Activated T-cell treated with anti-CD3 and anti-CD28 coated beads, Interleukin-2, amount 50 U/mL, for 4 hours (primary cell): Measurements from ENCODE around the gene MMS19. TPM values are rescaled to one million over a fixed set of nuclear protein-coding genes. Genes with fewer than 3 reads are reported as not detected.

Source experiments
- ATAC-seq, 2 donors: fragments of 200-7000 bp; cut with Tn5 transposase; one replicate each; pipeline ENCODE4 v1.10.0; 2021
- DNase-seq: peaks from one replicate; pipeline ENCODE4 v3.0.0-alpha.2; 2020
- H3K27me3 Mint-ChIP-seq: one replicate; pipeline ENCODE4 v1.8.0; 2021; ENCODE audit warnings: low read depth, mixed read lengths
- H3K36me3 Mint-ChIP-seq: one replicate; pipeline ENCODE4 v1.8.0; 2022; ENCODE audit warnings: mixed read lengths; ENCODE audit not compliant: insufficient read depth
- H3K4me1 Mint-ChIP-seq: one replicate; pipeline ENCODE4 v1.8.0; 2021; ENCODE audit warnings: low read depth, mixed read lengths
- H3K4me3 Mint-ChIP-seq: one replicate; pipeline ENCODE4 v1.8.0; 2021; ENCODE audit warnings: mild to moderate bottlenecking, moderate library complexity, mixed read lengths
- H3K9me3 Mint-ChIP-seq: one replicate; pipeline ENCODE4 v1.8.0; 2021; ENCODE audit warnings: mixed read lengths
- total RNA-seq, 3 donors: library from RNA; stranded (reverse); gene quantifications; one replicate each; pipeline ENCODE4 v1.2.1, GENCODE V29; 2021

MMS19 gene
- total RNA-seq, 3 donors from 2014 or later = 77.3 to 87.5 (median 83.4) TPM

DNA sequence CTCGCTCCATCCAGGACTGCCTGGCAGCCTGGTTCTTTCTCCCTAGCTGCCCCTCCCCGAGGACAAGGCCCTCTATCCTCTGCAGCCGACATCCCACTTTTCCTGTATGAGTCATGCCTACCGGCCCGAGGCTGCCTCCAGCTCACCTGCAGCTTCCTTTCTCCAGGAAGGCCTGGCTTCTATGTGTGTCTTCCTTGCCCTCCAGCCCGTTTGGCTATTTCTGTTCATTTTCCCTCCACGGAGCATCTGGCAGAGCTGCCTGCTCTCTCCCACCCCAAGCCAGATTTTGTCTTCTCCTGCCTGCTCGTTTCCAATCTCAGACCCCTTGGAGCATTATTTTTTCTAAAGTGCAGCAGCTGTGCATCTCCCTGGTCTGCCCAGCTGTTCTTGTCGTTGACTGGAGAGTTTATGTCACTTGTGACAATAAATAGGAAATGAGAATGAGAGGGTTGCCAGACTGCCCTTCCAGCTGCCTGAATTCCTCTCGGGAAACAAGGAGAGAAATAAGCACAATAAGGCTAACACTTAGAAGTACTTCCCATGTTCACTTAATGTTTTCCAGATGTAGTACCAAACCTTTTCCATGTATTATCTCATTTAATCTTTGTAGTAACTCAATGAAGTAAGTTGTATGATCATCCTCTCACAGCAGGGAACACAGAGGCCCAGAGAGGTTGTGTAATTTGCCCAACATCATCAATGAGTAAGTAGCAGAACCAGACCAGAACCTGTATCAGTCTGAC is 20.2 kb upstream of the MMS19 start:
- H3K9me3 Mint-ChIP-seq = no peaks in the 10 kb centered on the region
- H3K4me1 Mint-ChIP-seq = no peaks in the 10 kb centered on the region
- no peak overlapping the region for H3K4me3 Mint-ChIP-seq
- no peak for DNase-seq
- no peak for ATAC-seq
- no peaks in the 10 kb centered on the region for H3K36me3 Mint-ChIP-seq
- peaks cover 7% of the 10 kb centered on the region for H3K27me3 Mint-ChIP-seq

DNA sequence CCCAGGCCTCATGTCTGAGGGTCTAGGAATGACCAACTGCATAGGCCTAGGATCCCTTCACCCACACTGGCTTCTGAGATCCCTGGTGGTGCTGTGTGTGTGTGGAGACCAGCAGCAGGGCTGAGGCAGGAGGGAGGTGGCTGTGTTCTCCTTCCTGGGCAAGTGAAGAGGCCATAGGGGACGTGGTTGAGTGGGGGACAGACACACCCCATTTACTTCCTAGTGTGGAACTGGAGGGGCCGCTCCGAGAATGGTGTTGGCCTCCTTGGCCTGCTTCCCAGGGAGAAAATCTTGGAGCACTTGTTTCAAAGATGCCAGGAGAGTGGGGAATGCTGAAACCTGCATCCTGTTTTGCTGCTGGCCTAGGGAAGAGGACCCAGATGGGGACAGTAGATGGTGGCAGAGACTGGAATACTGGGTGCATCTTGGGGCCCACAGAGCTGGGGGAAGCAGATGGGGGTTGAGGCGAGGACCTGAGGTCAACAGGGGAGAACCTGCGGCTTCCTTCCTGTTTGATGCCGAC is 19.6 kb upstream of the MMS19 start:
- no peak for ATAC-seq
- Mint-ChIP-seq H3K9me3 (no peaks in the 10 kb centered on the region), H3K36me3 (no peaks in the 10 kb centered on the region), H3K4me1 (no peaks in the 10 kb centered on the region), H3K27me3 (peaks cover 7% of the 10 kb centered on the region), H3K4me3 (no peak overlapping the region)
- DNase-seq = no peak

DNA sequence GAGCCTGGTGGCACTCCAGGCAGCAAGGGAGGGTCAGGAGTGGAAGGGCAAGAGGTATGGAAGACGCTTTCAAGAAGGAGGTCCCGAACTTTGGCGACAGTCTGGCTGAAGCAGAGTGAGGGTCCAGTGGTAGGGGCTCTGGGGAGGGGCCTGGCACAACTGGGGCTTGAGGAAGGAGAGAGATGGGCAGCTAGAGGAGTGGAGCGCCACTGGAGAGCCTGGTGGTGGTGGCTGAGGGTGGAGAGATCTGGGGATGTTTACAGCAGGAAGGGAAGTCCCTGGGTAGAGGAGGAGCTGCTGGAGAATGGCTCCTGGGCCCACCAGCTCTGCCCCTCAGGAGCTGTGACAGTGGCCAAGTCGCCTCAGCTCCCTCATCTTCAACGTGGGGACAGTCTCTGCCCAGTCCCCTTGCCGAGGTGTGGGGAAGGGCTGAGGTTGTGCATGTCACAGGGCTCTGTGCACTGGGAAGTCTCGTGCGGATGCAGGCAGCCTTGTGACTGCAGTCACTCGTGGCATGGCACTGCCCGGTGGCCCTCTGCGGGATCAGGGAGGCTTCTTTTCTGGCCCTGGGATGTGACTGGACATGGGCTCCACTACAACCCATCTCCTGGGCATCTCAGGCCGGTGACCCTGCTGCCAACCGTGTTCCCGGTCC is 19.0 kb upstream of the MMS19 start:
- no peaks in the 10 kb centered on the region for H3K4me1 Mint-ChIP-seq

DNA sequence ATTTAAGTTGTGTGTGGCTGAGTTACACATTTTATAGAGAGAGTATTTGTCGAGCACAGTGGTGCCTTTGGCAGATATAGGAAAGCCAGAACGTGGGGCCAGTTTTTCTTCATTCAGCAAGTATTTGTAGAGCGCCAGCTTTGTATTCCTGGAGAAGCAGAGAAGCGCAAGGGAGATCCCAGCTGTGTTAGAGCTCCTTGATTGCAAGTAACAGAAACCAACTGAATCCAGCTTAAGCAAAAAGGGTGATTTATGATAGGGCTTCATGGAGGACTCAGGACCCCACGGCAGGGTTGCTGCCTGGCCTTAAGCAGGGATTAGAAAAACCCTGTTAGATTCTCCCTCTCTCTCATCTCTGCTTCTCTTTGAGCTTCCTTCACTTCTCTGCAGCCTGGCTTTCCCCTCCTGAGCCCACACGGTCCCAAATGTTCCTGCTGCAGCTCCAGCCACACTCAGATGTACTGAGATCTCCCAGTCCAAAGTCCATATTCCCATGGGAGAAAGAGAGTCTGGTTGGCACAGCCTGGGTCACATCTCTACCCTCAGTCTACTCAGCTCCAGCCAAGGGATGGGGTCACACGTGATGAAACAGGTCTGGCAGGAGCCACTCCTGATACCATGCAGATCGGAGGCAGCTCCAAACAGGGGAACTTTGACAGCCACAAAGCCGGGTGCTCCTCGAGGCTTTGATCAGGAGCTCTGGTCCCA is 17.2 kb upstream of the MMS19 start:
- Mint-ChIP-seq H3K4me1 (no peaks in the 10 kb centered on the region), H3K27me3 (peaks cover 7% of the 10 kb centered on the region), H3K9me3 (no peaks in the 10 kb centered on the region), H3K4me3 (no peak overlapping the region), H3K36me3 (no peaks in the 10 kb centered on the region)
- ATAC-seq (no peak), DNase-seq (no peak)

More for the DNA sequence above, 19.0 kb upstream of the MMS19 start:
- Mint-ChIP-seq H3K27me3 (peaks cover 7% of the 10 kb centered on the region), H3K4me3 (no peak overlapping the region), H3K9me3 (no peaks in the 10 kb centered on the region), H3K36me3 (no peaks in the 10 kb centered on the region)
- DNase-seq (no peak), ATAC-seq (no peak)

DNA sequence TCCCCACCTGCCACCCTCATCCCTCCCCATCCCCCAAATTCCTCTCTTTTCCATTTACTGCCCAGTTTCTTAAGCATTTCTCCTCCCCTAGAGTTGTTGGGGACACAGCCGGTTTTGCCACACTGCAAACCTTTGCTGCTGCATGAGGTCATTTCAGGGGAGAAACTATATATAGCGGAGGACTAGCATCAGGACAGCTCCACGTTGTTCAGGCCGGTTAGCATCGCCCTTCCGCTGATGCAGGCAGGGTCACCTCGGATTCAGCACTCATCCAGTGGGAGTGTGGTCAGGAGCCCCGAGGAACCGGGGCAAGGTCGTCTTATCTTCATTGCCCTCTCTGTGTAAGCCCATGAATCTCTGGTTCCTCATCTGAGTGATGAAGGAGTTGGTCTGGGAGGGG is 16.1 kb upstream of the MMS19 start:
- H3K9me3 Mint-ChIP-seq = no peaks in the 10 kb centered on the region
- no peak overlapping the region for H3K4me3 Mint-ChIP-seq
- H3K36me3 Mint-ChIP-seq = no peaks in the 10 kb centered on the region
- ATAC-seq = no peak
- no peaks in the 10 kb centered on the region for H3K4me1 Mint-ChIP-seq
- DNase-seq = no peak
- peaks cover 7% of the 10 kb centered on the region for H3K27me3 Mint-ChIP-seq

DNA sequence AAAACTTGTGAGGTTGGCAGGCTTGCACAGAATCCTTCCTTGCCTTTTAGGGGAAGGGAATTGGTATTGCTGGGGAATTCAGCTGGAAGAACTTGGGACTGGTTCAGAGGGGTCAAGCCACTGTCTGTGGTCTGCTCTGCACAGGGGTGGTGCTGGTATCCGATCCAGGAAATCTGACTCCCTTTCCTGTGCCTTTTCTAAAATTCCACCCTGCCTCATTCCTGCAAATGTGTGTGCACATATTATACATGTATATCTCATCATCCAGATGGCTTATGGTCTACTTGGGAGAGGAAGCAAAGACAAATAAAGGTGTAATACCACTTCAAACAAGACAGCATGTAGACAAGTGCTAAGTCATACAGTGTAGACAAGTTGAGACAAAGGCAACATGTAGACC is 14.8 kb upstream of the MMS19 start:
- Mint-ChIP-seq H3K27me3 (peaks cover 7% of the 10 kb centered on the region), H3K36me3 (no peaks in the 10 kb centered on the region), H3K4me3 (no peak overlapping the region), H3K4me1 (no peaks in the 10 kb centered on the region), H3K9me3 (no peaks in the 10 kb centered on the region)
- DNase-seq (no peak), ATAC-seq (no peak)

DNA sequence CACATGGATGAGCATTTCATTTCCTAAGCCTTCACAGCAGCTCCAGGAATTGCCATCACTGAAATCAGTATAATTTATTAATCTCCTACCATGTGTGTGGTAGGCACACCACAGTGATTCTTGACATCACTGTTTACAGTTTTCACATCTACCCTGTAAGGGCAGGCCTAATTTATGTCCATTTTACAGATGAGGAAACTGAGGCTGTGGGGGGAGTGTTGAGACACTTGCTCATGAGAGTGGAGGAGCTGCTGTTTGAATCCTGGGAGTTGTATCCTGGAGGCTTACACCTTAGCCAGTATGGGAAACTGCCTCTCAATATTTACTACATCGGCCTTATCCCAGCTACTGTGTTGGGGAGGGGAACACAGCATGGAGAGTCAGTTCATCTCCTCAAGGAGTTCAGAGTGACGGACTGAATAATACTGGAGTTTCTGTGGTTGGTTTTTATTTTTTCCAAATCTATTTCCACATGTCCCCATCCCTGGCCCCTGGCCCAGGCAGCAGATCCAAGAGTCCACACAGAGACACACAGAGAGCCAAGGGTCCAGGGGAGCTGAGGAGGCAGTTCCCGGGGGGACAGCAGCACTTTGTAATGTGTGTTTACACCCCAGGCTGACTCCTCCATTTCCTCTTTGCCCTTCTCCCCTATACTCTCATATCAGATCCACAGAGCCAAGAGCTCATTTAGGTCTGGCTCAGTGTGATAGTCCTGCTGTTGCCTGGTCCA is 13.7 kb upstream of the MMS19 start:
- no peak for DNase-seq
- Mint-ChIP-seq H3K27me3 (peaks cover 4% of the 10 kb centered on the region), H3K9me3 (no peaks in the 10 kb centered on the region), H3K4me3 (no peak overlapping the region), H3K36me3 (no peaks in the 10 kb centered on the region), H3K4me1 (no peaks in the 10 kb centered on the region)
- ATAC-seq = no peak

DNA sequence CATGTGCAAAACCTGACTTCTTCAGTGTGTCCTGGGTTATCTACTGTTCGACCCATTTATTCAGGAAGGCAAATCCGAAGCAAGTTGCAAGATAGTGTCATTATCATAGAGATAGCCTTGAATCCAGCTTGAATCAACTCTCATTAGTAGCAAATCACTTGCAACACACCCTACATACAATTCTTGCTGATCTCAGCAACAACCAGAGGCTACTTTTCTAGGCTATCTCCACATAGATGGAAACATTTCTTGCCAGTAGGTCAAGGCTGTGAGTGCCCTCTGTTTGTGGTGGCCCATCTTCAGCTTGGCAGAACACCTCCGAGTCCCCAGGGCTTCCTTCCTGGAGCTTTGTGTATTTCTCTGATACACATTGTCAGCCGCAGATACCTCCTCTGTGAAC is 12.5 kb upstream of the MMS19 start:
- H3K9me3 Mint-ChIP-seq = no peaks in the 10 kb centered on the region
- peaks cover 5% of the 10 kb centered on the region for H3K27me3 Mint-ChIP-seq
- ATAC-seq (no peak), DNase-seq (no peak)
- no peak overlapping the region for H3K4me3 Mint-ChIP-seq
- H3K36me3 Mint-ChIP-seq = no peaks in the 10 kb centered on the region
- H3K4me1 Mint-ChIP-seq = no peaks in the 10 kb centered on the region

DNA sequence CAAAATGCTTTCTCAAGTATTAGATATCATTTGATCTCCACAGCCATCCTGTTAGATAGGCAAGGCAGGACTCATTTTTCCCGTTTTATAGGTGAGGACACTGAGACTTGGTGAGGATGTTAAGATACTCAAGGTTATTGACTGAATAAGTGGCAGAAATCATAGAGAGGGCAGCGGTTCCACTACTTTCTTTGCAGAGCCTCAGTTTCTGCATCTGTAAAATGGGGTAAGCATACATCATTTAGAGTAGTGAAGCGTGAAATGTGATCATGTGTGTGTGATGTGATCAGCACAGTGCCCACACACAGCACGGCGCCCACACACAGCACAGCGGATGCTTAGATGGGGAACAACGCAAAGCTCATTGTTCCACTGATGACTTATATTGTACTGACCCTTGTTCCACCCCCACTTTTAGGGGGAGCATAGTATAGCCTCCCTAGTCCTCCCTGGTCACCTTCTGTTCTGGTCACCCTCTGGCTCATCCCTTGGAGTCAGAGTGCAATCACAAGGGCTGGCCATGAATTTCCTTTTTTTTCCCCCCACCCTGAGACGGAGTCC is 11.0 kb upstream of the MMS19 start:
- Mint-ChIP-seq H3K4me3 (no peak overlapping the region), H3K27me3 (peaks cover 2% of the 10 kb centered on the region), H3K9me3 (no peaks in the 10 kb centered on the region), H3K4me1 (no peaks in the 10 kb centered on the region), H3K36me3 (no peaks in the 10 kb centered on the region)
- DNase-seq (no peak), ATAC-seq (no peak)

DNA sequence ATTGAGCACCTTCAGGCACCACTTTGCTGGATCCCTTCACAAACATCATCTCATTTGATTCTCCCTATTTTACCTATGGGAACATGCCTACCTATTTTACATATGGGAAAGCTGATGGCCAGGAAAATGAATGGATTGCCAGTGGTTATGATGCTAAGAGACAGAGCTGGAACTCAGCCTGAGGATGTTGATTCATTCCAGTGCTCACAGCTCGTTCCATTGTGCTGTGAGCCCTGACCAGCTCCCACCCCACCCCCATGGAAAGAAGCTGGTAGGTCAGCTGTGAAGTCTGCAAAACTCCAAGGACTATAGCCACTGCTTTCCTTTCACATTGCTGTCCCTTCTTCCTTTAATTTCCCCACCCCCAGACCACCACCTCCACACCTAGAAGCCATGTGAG is 10.1 kb upstream of the MMS19 start:
- Mint-ChIP-seq H3K36me3 (no peaks in the 10 kb centered on the region), H3K4me1 (no peaks in the 10 kb centered on the region), H3K27me3 (peaks cover 2% of the 10 kb centered on the region), H3K9me3 (no peaks in the 10 kb centered on the region), H3K4me3 (no peak overlapping the region)
- ATAC-seq = no peak
- DNase-seq = no peak

DNA sequence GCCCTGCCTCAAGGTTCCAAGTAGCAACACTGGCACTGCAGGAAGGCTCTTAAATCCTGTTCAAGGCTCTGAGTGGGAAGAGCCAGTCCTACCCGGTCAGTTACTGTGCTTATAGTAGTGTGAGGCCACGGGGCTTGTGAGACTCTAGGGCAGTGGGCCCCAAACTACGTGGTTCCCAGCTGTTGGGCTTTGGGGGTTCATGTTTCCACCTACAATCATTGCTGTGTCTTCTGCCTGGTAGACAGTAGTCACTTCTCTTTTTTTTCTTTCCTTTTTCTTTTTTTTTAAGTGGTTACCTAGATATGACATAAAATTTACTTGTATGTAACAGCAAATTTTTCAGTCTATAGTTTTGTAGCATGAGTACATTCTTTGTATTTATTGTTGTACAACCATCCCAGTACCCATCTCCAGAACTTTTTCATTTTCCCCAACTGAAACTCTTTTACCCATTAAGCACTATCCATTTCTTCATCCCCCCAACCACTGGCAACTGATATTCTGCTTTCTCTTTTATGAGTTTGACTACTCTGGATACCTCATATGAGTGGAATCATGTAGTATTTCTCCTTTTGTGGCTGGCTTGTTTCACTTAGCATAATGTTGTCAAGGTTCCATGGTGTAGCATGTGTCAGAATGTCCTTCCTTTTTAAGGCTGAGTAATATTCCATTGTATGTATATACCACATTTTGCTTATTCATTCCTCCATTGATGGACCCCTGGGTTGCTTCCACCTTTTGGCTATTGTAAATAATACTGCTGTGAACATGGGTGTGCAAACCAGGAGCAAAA is 8.2 kb upstream of the MMS19 start:
- DNase-seq (no peak), ATAC-seq (no peak)
- H3K27me3 Mint-ChIP-seq = peaks cover 10% of the 10 kb centered on the region

DNA sequence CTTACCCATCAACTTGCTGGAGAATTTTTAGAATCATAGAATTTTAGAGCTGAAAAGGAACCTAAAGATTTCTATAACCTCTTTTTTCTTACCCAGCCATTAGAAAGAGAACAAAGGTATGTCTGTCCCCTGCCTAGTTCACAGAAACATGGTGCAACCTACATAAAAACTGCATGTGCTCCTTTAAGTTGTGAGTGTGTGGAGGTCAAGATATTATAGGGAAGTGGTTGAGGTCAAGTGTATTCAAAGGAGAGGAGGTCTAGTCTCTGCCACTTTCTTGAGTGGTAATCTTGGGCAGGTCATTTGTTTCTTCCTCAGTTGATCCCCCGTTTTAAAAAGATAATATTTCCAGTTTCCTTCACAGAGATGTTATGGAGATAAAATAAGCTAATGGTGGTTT is 6.9 kb upstream of the MMS19 start:
- no peaks in the 10 kb centered on the region for H3K4me1 Mint-ChIP-seq
- ATAC-seq (no peak), DNase-seq (no peak)
- no peaks in the 10 kb centered on the region for H3K9me3 Mint-ChIP-seq
- peaks cover 22% of the 10 kb centered on the region for H3K27me3 Mint-ChIP-seq
- H3K36me3 Mint-ChIP-seq = no peaks in the 10 kb centered on the region
- no peak overlapping the region for H3K4me3 Mint-ChIP-seq

More for the DNA sequence above, 8.2 kb upstream of the MMS19 start:
- H3K36me3 Mint-ChIP-seq = no peaks in the 10 kb centered on the region
- no peaks in the 10 kb centered on the region for H3K4me1 Mint-ChIP-seq
- H3K4me3 Mint-ChIP-seq = no peak overlapping the region
- H3K9me3 Mint-ChIP-seq = no peaks in the 10 kb centered on the region

DNA sequence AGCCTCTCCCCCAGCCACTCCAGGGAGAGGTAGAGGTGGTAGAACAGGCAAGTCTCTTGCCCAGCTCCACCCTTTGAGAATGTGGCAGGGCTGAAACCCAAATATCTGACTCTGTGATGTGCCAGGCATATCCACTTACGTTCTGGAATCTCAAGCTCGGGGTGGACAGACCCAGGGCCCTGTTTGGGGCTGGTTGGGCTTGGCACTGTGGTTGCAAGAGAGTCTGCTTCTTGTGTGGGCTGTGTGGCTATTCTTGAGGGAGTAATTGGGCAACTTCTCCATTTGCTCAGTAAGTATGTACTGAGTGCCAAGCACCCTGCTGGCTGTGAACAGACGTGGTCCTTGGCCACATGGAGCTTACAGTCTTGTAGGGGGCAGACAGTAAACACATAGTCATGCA is 5.2 kb upstream of the MMS19 start:
- peaks cover 3% of the 10 kb centered on the region for H3K4me1 Mint-ChIP-seq
- ATAC-seq = no peak
- peaks cover 27% of the 10 kb centered on the region for H3K27me3 Mint-ChIP-seq
- no peak for DNase-seq
- no peaks in the 10 kb centered on the region for H3K9me3 Mint-ChIP-seq
- H3K4me3 Mint-ChIP-seq = no peak overlapping the region
- no peaks in the 10 kb centered on the region for H3K36me3 Mint-ChIP-seq
